Stimulated activated CD8-positive, alpha-beta memory T cell treated with anti-CD3 and anti-CD28 coated beads, Interleukin-4, amount 100 ng/mL, for 4 hours (primary cell): ENCODE results near the gene GPRC5B.

Experiments
- DNase-seq, 2 donors: peaks; one replicate each; pipeline ENCODE4 v3.0.0-alpha.2; 2020; ENCODE audit warnings: low read depth in 2 of 2, low spot score in 1 of 2

The GPRC5B gene

GRCh38 chr16:19898166-19898565 is 13.5 kb upstream of the GPRC5B start:
- DNase-seq = no peak

GRCh38 chr16:19896951-19897350 is 12.3 kb upstream of the GPRC5B start:
- no peak for DNase-seq

GRCh38 chr16:19894586-19894985 is 9.9 kb upstream of the GPRC5B start:
- DNase-seq = no peak

- no peak for DNase-seq
Observed at GRCh38 chr16:19892902-19893301, 8.3 kb upstream of the GPRC5B start.

- DNase-seq = no peak
Observed at GRCh38 chr16:19890901-19891300, 6.3 kb upstream of the GPRC5B start.

- no peak for DNase-seq
Observed at GRCh38 chr16:19888834-19889233, 4.2 kb upstream of the GPRC5B start.

- peak; percentile 47 to 70 for DNase-seq
Observed at GRCh38 chr16:19886073-19886941, 1.7 kb upstream of the GPRC5B start.

- DNase-seq = no peak
Observed at GRCh38 chr16:19885451-19886072, 914 bp upstream of the GPRC5B start.

GRCh38 chr16:19883966-19884485 is 622 bp downstream of the GPRC5B start:
- no peak for DNase-seq

GRCh38 chr16:19883296-19883965 is 1.2 kb downstream of the GPRC5B start:
- no peak for DNase-seq

- DNase-seq = no peak
Observed at GRCh38 chr16:19882646-19883045, 2.0 kb downstream of the GPRC5B start.

- DNase-seq = no peak
Observed at GRCh38 chr16:19882186-19882585, 2.5 kb downstream of the GPRC5B start.

- no peak for DNase-seq
Observed at GRCh38 chr16:19881783-19882182, 2.9 kb downstream of the GPRC5B start.

- DNase-seq = no peak
Observed at GRCh38 chr16:19881028-19881427, 3.6 kb downstream of the GPRC5B start.

- DNase-seq = no peak
Observed at GRCh38 chr16:19879241-19879792, 5.3 kb downstream of the GPRC5B start.

GRCh38 chr16:19878757-19879156 is 5.9 kb downstream of the GPRC5B start:
- DNase-seq = no peak

- DNase-seq = no peak
Observed at GRCh38 chr16:19876501-19877059, 8.1 kb downstream of the GPRC5B start.

- no peak for DNase-seq
Observed at GRCh38 chr16:19875900-19876299, 8.7 kb downstream of the GPRC5B start.

- DNase-seq = no peak
Observed at GRCh38 chr16:19874851-19875546, 9.6 kb downstream of the GPRC5B start.

GRCh38 chr16:19874026-19874425 is 10.6 kb downstream of the GPRC5B start:
- DNase-seq = no peak

GRCh38 chr16:19872935-19873334 is 11.7 kb downstream of the GPRC5B start:
- no peak for DNase-seq
